Parathyroid adenoma (tissue), 2 donors: ENCODE data around the gene KIAA1586.

Experiments
- H2AFZ ChIP-seq: fragments of 300-600 bp; sonication (generic); one replicate; pipeline ENCODE4 v1.7.0; 2017; ENCODE audit warnings: antibody characterized with exemption, mild to moderate bottlenecking
- H3K27ac ChIP-seq: fragments of 300-600 bp; sonication (generic); one replicate; pipeline ENCODE4 v1.7.0; 2017
- H3K27me3 ChIP-seq: fragments of 300-600 bp; sonication (generic); one replicate; pipeline ENCODE4 v1.7.0; 2017; ENCODE audit warnings: low read length; ENCODE audit not compliant: control insufficient read depth, insufficient read depth
- H3K36me3 ChIP-seq: fragments of 300-600 bp; sonication (generic); one replicate; pipeline ENCODE4 v1.7.0; 2017; ENCODE audit warnings: low read length; ENCODE audit not compliant: control insufficient read depth, insufficient read depth
- H3K4me1 ChIP-seq: fragments of 300-600 bp; sonication (generic); one replicate; pipeline ENCODE4 v1.7.0; 2017; ENCODE audit warnings: control low read depth
- H3K4me2 ChIP-seq: fragments of 300-600 bp; sonication (generic); one replicate; pipeline ENCODE4 v1.7.0; 2017; ENCODE audit warnings: low read length
- H3K4me3 ChIP-seq: fragments of 300-600 bp; sonication (generic); one replicate; pipeline ENCODE4 v1.7.0; 2017; ENCODE audit warnings: low read depth, low read length
- H3K79me2 ChIP-seq: fragments of 300-600 bp; sonication (generic); one replicate; pipeline ENCODE4 v1.7.0; 2017; ENCODE audit warnings: control low read depth
- H3K9ac ChIP-seq: fragments of 300-600 bp; sonication (generic); one replicate; pipeline ENCODE4 v1.7.0; 2017; ENCODE audit warnings: mild to moderate bottlenecking
- H3K9me3 ChIP-seq: fragments of 300-600 bp; sonication (generic); one replicate; pipeline ENCODE4 v1.7.0; 2017; ENCODE audit warnings: low read length; ENCODE audit not compliant: control insufficient read depth
- TF ChIP-seq, protein P1 (sequence below): fragments of 300-600 bp; sonication (generic); IDR thresholded peaks from one replicate; pipeline ENCODE4 v1.7.0; 2017; ENCODE audit warnings: antibody characterized with exemption, mild to moderate bottlenecking
- donor health status: primary hyperparathyroidism.

KIAA1586 gene

DNA sequence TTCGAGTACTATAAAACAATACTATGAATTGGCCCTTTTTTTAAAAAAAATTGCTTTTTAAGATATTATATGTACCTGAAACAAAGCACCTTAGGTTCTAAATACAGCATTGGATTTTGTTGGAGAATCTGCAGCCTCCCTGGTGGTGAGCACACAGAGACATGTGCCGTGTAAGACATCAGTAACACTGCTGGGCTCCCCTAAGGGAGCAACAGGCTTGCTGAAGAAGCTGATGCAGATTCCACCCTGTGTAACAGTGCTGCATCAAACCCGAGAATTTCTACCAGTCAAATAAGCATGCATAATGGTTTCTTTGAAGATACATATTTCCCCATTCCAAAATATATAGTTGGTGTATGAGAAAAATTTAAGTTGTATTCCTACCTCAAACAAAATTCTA lies 17.4 kb downstream of the KIAA1586 start:
- no peaks in the 10 kb centered on the region for H3K9me3 ChIP-seq
- TF ChIP-seq, protein P1, sequence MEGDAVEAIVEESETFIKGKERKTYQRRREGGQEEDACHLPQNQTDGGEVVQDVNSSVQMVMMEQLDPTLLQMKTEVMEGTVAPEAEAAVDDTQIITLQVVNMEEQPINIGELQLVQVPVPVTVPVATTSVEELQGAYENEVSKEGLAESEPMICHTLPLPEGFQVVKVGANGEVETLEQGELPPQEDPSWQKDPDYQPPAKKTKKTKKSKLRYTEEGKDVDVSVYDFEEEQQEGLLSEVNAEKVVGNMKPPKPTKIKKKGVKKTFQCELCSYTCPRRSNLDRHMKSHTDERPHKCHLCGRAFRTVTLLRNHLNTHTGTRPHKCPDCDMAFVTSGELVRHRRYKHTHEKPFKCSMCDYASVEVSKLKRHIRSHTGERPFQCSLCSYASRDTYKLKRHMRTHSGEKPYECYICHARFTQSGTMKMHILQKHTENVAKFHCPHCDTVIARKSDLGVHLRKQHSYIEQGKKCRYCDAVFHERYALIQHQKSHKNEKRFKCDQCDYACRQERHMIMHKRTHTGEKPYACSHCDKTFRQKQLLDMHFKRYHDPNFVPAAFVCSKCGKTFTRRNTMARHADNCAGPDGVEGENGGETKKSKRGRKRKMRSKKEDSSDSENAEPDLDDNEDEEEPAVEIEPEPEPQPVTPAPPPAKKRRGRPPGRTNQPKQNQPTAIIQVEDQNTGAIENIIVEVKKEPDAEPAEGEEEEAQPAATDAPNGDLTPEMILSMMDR = no peak
- no peaks in the 10 kb centered on the region for H3K36me3 ChIP-seq
- H3K27ac ChIP-seq = no peak overlapping the region
- H3K27me3 ChIP-seq = no peaks in the 10 kb centered on the region
- H3K4me2 ChIP-seq = no peak overlapping the region
- no peaks in the 10 kb centered on the region for H3K4me1 ChIP-seq
- no peak overlapping the region for H3K9ac ChIP-seq
- H2AFZ ChIP-seq = no peak overlapping the region
- H3K79me2 ChIP-seq = no peaks in the 10 kb centered on the region
- H3K4me3 ChIP-seq = no peak overlapping the region

DNA sequence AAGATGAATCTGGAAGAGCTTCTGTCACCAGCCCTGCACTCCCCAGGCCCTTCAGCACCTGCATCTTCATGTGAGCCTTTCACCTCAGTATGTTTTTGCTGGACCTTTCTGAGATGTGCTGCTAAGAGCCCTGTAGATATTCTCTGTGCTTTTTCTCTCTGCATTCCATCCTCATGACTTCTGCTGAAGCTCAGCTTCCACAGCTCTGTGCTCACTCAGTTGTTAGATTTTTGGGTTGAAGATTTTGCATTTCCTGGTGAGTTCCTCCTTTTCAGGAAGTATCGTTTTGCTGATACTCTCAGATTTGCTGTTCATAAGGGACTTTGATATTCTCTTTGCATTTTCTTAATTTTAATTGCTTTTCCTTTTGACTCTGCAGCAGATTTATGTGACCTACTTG lies 18.3 kb downstream of the KIAA1586 start:
- H3K36me3 ChIP-seq = no peaks in the 10 kb centered on the region
- H3K9me3 ChIP-seq = no peaks in the 10 kb centered on the region
- H3K79me2 ChIP-seq = no peaks in the 10 kb centered on the region
- no peaks in the 10 kb centered on the region for H3K27me3 ChIP-seq
- no peak overlapping the region for H3K27ac ChIP-seq
- H3K4me3 ChIP-seq = no peak overlapping the region
- TF ChIP-seq, protein P1 = no peak
- H3K9ac ChIP-seq = no peak overlapping the region
- no peak overlapping the region for H3K4me2 ChIP-seq
- H3K4me1 ChIP-seq = no peaks in the 10 kb centered on the region
- H2AFZ ChIP-seq = no peak overlapping the region

DNA sequence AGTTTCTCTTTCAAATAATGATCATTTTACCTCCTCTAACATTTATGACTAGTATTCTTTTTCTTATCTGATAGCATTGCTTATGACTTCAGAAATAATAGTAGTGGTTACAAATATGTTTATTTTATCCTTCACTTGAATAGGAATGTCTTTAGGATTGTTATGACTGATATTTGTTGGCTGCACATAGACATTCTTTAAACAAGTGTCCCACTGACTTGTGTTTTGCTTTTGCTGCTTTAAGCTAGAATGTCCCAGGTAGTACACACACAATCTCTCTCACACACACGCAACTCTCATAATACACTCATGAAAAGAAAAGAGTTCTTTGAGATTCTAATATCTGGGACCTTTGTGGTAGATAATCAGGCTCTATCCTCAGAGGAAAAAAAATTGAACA lies 21.6 kb downstream of the KIAA1586 start:
- Histone ChIP-seq H3K9me3 (no peaks in the 10 kb centered on the region), H3K4me1 (no peaks in the 10 kb centered on the region), H3K27me3 (no peaks in the 10 kb centered on the region), H2AFZ (no peak overlapping the region), H3K4me2 (no peak overlapping the region), H3K4me3 (no peak overlapping the region), H3K9ac (no peak overlapping the region), H3K27ac (no peak overlapping the region), H3K36me3 (no peaks in the 10 kb centered on the region), H3K79me2 (no peaks in the 10 kb centered on the region)
- TF ChIP-seq, protein P1 = no peak

DNA sequence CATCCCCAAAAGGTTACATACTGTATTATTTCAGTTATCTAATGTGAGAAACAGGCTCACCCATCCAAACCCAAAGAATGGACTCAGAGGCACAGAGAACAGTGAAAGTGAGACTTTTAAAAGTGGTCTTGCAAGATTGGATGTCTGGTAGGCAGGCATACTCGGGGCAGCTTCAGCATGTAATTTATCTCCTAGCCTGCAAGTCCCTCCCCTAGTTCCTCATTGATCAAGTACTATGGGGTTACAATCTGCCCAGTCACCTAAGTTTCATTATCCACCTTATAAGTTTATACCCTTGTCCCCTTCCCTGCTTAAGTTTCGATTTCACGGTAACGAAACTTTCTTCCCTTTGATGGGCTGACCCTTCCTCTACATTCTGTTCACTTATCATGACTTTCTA lies 22.7 kb downstream of the KIAA1586 start:
- no peak overlapping the region for H3K4me3 ChIP-seq
- H3K27me3 ChIP-seq = no peaks in the 10 kb centered on the region
- no peaks in the 10 kb centered on the region for H3K36me3 ChIP-seq
- H3K4me2 ChIP-seq = no peak overlapping the region
- no peaks in the 10 kb centered on the region for H3K79me2 ChIP-seq
- no peak overlapping the region for H2AFZ ChIP-seq
- H3K9me3 ChIP-seq = no peaks in the 10 kb centered on the region
- H3K4me1 ChIP-seq = no peaks in the 10 kb centered on the region
- H3K9ac ChIP-seq = no peak overlapping the region
- no peak overlapping the region for H3K27ac ChIP-seq
- TF ChIP-seq, protein P1 = no peak

DNA sequence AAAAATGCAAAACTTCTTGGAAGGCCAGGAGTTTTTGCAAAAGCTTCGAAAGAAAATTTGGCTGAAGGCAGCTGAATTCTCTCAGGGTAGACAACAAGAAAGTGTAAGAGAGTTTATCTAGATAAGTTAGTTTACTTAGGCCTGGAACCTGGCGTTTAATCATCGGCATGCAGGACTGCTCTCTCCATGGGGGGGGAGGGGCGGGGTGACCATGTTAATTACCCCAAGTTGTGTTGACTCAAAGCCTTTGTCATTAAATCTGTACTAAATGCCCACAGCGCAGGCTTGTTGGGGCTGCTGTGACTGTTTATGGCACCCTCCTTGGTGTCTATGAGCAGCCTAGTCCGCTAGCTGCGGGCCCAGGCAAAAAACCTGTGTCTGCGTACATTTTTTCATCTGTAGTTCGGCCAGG lies 23.4 kb downstream of the KIAA1586 start:
- H3K9me3 ChIP-seq = no peaks in the 10 kb centered on the region
- no peak overlapping the region for H3K4me3 ChIP-seq
- no peaks in the 10 kb centered on the region for H3K27me3 ChIP-seq
- H2AFZ ChIP-seq = no peak overlapping the region
- H3K36me3 ChIP-seq = no peaks in the 10 kb centered on the region
- TF ChIP-seq, protein P1 = no peak
- H3K4me2 ChIP-seq = no peak overlapping the region
- no peaks in the 10 kb centered on the region for H3K4me1 ChIP-seq
- H3K9ac ChIP-seq = no peak overlapping the region
- no peaks in the 10 kb centered on the region for H3K79me2 ChIP-seq
- no peak overlapping the region for H3K27ac ChIP-seq
